ENCODE measurements around the gene TMEM97. TPM values are rescaled to one million over a fixed set of nuclear protein-coding genes. Genes with fewer than 3 reads are reported as not detected.

Gene TMEM97
- total RNA-seq, 2 experiments from 2014 or later: 2.6 to 3.7 TPM

DNA sequence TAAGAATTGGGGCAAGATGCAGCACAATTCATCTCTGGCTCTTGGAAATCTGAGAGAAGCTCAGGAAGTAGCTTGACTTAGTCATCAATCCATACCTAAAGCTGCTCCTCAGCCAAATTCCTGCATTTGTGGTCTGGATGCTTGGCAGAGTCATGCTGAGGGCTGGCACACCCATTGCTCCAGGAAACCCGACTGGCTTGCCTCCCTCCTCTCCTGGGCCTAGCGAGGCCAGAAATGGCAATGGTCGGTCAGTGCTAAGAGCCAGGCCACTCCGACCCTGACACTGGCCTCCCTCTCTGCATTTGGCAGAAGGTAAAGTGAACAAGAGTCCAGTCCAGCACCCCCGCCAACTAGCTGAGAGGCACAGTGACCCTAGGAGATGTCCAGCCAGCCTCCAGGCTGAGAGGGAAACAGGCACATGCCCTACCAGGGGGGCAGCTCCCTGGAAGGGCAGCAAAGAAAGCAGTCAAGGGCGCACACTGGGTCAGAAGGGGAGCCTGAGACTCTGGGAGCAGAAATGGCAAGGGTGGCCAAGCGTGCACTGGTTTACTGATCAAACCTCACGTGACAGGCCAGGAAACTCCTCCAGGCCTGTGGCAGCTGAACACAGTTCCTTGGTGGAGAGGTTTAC, 28.4 kb downstream of the TMEM97 start:
- Histone ChIP-seq H3K27me3 (ENCODE audit: control insufficient read depth in 1 of 2, insufficient read depth in 2 of 2, low read length in 2 of 2) (no peaks in the 10 kb centered on the region), H3K27ac (ENCODE audit: low read depth in 1 of 2, low read length in 2 of 2) (no peak overlapping the region), H3K9me3 (ENCODE audit: control insufficient read depth in 1 of 2, insufficient read depth in 1 of 2, low read length in 2 of 2) (no peaks in the 10 kb centered on the region), H3K4me1 (ENCODE audit: insufficient read depth, low read length) (no peaks in the 10 kb centered on the region), H3K4me3 (ENCODE audit: low read length) (no peak overlapping the region), H3K36me3 (ENCODE audit: insufficient read depth, low read length) (peaks cover 90% of the 10 kb centered on the region)
- no peaks in the 10 kb centered on the region for H3K27me3 Mint-ChIP-seq
- no peak for ATAC-seq (ENCODE audit: poor library complexity)
- TF ChIP-seq, protein P1, sequence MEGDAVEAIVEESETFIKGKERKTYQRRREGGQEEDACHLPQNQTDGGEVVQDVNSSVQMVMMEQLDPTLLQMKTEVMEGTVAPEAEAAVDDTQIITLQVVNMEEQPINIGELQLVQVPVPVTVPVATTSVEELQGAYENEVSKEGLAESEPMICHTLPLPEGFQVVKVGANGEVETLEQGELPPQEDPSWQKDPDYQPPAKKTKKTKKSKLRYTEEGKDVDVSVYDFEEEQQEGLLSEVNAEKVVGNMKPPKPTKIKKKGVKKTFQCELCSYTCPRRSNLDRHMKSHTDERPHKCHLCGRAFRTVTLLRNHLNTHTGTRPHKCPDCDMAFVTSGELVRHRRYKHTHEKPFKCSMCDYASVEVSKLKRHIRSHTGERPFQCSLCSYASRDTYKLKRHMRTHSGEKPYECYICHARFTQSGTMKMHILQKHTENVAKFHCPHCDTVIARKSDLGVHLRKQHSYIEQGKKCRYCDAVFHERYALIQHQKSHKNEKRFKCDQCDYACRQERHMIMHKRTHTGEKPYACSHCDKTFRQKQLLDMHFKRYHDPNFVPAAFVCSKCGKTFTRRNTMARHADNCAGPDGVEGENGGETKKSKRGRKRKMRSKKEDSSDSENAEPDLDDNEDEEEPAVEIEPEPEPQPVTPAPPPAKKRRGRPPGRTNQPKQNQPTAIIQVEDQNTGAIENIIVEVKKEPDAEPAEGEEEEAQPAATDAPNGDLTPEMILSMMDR (IDR thresholded peaks at IDR 0.05): no peak
- no peaks in the 10 kb centered on the region for H3K9me3 Mint-ChIP-seq
- peaks cover 85% of the 10 kb centered on the region for H3K36me3 Mint-ChIP-seq (ENCODE audit: low read depth)
- POLR2A ChIA-PET: interaction anchor here (1.9 to 2.1 kb wide), 3 partner anchors 10 to 12 kb away, joined by 6 to 12 read pairs (median 8); partner anchors contain the start of genes IFT20, POLDIP2 and TNFAIP1
- H3K27ac Mint-ChIP-seq: no peak overlapping the region
- CTCF ChIA-PET: no interaction called here
- H3K4me1 Mint-ChIP-seq (ENCODE audit: low read depth): no peaks in the 10 kb centered on the region
- no peak overlapping the region for H3K4me3 Mint-ChIP-seq
- intact Hi-C loops (cut with DNase I, micrococcal nuclease): no loop called here
- no peak for DNase-seq

DNA sequence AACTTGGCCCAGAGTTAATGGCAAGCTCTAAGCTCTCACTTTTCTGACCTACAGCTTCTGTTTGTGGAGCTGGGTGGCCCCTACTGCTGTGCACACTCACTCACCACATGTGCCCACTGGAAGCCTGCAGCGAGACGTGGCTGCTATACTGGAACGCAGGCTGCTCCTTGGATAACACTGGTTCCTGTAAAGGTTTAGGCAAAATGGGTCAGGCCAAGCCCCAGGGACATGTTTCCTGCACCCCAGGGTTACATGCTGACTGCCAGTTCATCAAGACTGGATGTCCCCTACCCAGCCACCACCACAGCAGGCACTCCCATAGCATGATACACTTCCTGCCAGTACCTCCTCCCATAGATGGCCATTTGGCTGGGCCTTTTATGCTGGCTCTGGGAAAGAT, 30.0 kb downstream of the TMEM97 start:
- Histone ChIP-seq H3K36me3 (ENCODE audit: insufficient read depth, low read length) (peaks cover 93% of the 10 kb centered on the region), H3K27me3 (ENCODE audit: control insufficient read depth in 1 of 2, insufficient read depth in 2 of 2, low read length in 2 of 2) (no peaks in the 10 kb centered on the region), H3K4me3 (ENCODE audit: low read length) (no peak overlapping the region), H3K4me1 (ENCODE audit: insufficient read depth, low read length) (no peaks in the 10 kb centered on the region), H3K27ac (ENCODE audit: low read depth in 1 of 2, low read length in 2 of 2) (no peak overlapping the region), H3K9me3 (ENCODE audit: control insufficient read depth in 1 of 2, insufficient read depth in 1 of 2, low read length in 2 of 2) (no peaks in the 10 kb centered on the region)
- Mint-ChIP-seq H3K27ac (no peak overlapping the region), H3K4me3 (no peak overlapping the region), H3K36me3 (ENCODE audit: low read depth) (peaks cover 87% of the 10 kb centered on the region), H3K4me1 (ENCODE audit: low read depth) (no peaks in the 10 kb centered on the region), H3K27me3 (no peaks in the 10 kb centered on the region), H3K9me3 (no peaks in the 10 kb centered on the region)
- ATAC-seq (ENCODE audit: poor library complexity): no peak
- intact Hi-C loops (cut with DNase I, micrococcal nuclease): no loop called here
- no peak for DNase-seq
- ChIA-PET POLR2A (interaction anchor here (0.7 to 1.9 kb wide), 2 partner anchors 8 to 10 kb away, joined by 4 to 12 read pairs; partner anchors contain the start of gene POLDIP2), CTCF (no interaction called here)
- TF ChIP-seq, protein P1 (IDR thresholded peaks at IDR 0.05): no peak

- Mint-ChIP-seq H3K9me3 (no peaks in the 10 kb centered on the region), H3K36me3 (ENCODE audit: low read depth) (peaks cover 87% of the 10 kb centered on the region), H3K4me1 (ENCODE audit: low read depth) (no peaks in the 10 kb centered on the region), H3K27me3 (no peaks in the 10 kb centered on the region), H3K27ac (no peak overlapping the region), H3K4me3 (no peak overlapping the region)
- no peaks in the 10 kb centered on the region for H3K9me3 ChIP-seq (ENCODE audit: control insufficient read depth in 1 of 2, insufficient read depth in 1 of 2, low read length in 2 of 2)
- TF ChIP-seq, protein P1 (IDR thresholded peaks at IDR 0.05): no peak
- POLR2A ChIA-PET: no interaction called here
- DNase-seq: no peak
- H3K36me3 ChIP-seq (ENCODE audit: insufficient read depth, low read length): peaks cover 91% of the 10 kb centered on the region
- H3K27me3 ChIP-seq (ENCODE audit: control insufficient read depth in 1 of 2, insufficient read depth in 2 of 2, low read length in 2 of 2): no peaks in the 10 kb centered on the region
- no peak overlapping the region for H3K4me3 ChIP-seq (ENCODE audit: low read length)
- CTCF ChIA-PET: no interaction called here
- no peak for ATAC-seq (ENCODE audit: poor library complexity)
- no peak overlapping the region for H3K27ac ChIP-seq (ENCODE audit: low read depth in 1 of 2, low read length in 2 of 2)
- no peaks in the 10 kb centered on the region for H3K4me1 ChIP-seq (ENCODE audit: insufficient read depth, low read length)
- intact Hi-C loops (cut with DNase I, micrococcal nuclease): loop anchor here in 1 of 2 experiments (10.0 kb wide), 1 partner anchor 365 kb away; the partner anchor contains the start of genes PROCA1, RAB34 and RPL23A
These were observed 31.3 kb downstream of the TMEM97 start for GRCh38 chr17:28350271-28350670.

All from CD4-positive, alpha-beta T cell (primary cell).